Neural progenitor cell (in vitro differentiated cells): Measurements from ENCODE around the gene DBNL. TPM values are rescaled to one million over a fixed set of nuclear protein-coding genes. Genes with fewer than 3 reads are reported as not detected.

Experiments
- DNase-seq: peaks from one replicate; pipeline ENCODE4 v3.0.0-alpha.2; 2016; ENCODE audit warnings: low spot score
- H2AFZ ChIP-seq: fragments of 200-600 bp; sonication (generic); replicated peaks from 2 replicates; pipeline ENCODE4 v1.6.1; 2016; ENCODE audit warnings: antibody characterized with exemption
- H3F3A ChIP-seq: fragments of 200-600 bp; sonication (generic); 2 replicates; pipeline ENCODE4 v1.6.1; 2016; ENCODE audit warnings: antibody characterized with exemption, low read depth
- H3K27ac ChIP-seq: fragments of 200-600 bp; sonication (generic); 2 replicates; pipeline ENCODE4 v1.5.1; 2016; ENCODE audit warnings: mild to moderate bottlenecking
- H3K27me3 ChIP-seq: fragments of 200-600 bp; sonication (generic); 2 replicates; pipeline ENCODE4 v1.6.1; 2016; ENCODE audit warnings: mild to moderate bottlenecking, moderate library complexity
- H3K36me3 ChIP-seq: fragments of 200-600 bp; sonication (generic); 2 replicates; pipeline ENCODE4 v1.5.1; 2016
- H3K4me1 ChIP-seq: fragments of 200-600 bp; sonication (generic); 2 replicates; pipeline ENCODE4 v1.6.1; 2016; ENCODE audit warnings: mixed run types
- H3K4me2 ChIP-seq: fragments of 200-600 bp; sonication (generic); 2 replicates; pipeline ENCODE4 v1.6.1; 2016
- H3K4me3 ChIP-seq: fragments of 200-600 bp; sonication (generic); 2 replicates; pipeline ENCODE4 v1.5.1; 2016
- H3K79me2 ChIP-seq: fragments of 200-600 bp; sonication (generic); 2 replicates; pipeline ENCODE4 v1.6.1; 2016; ENCODE audit warnings: low read depth
- H3K9ac ChIP-seq: fragments of 200-600 bp; sonication (generic); 2 replicates; pipeline ENCODE4 v1.6.1; 2016
- H3K9me3 ChIP-seq: fragments of 200-600 bp; sonication (generic); 2 replicates; pipeline ENCODE4 v1.5.1; 2016; ENCODE audit warnings: low read depth
- H4K20me1 ChIP-seq: fragments of 200-600 bp; sonication (generic); 2 replicates; pipeline ENCODE4 v1.6.1; 2016; ENCODE audit warnings: low read depth
- H3K27ac Mint-ChIP-seq: 3 replicates; pipeline ENCODE4 v1.8.0; 2021; ENCODE audit warnings: mixed read lengths
- H3K27me3 Mint-ChIP-seq: 2 replicates; pipeline ENCODE4 v1.8.0; 2022; ENCODE audit warnings: low read depth, mild to moderate bottlenecking, inconsistent platforms, moderate library complexity, mixed read lengths; ENCODE audit not compliant: insufficient read depth
- H3K36me3 Mint-ChIP-seq: 3 replicates; pipeline ENCODE4 v1.8.0; 2021; ENCODE audit warnings: mixed read lengths
- H3K4me1 Mint-ChIP-seq: 3 replicates; pipeline ENCODE4 v1.8.0; 2021; ENCODE audit warnings: mixed read lengths
- H3K4me3 Mint-ChIP-seq: 3 replicates; pipeline ENCODE4 v1.8.0; 2021; ENCODE audit warnings: mild to moderate bottlenecking, moderate library complexity, mixed read lengths
- H3K9me3 Mint-ChIP-seq: 3 replicates; pipeline ENCODE4 v1.8.0; 2020; ENCODE audit warnings: mixed read lengths
- EZH2 ChIP-seq: fragments of 200-600 bp; sonication (generic); IDR thresholded peaks from 2 replicates; pipeline ENCODE4 v1.6.1; 2017; ENCODE audit warnings: antibody characterized with exemption, mild to moderate bottlenecking, moderate library complexity
- EZH2phosphoT487 ChIP-seq: fragments of 200-600 bp; sonication (generic); IDR thresholded peaks from 2 replicates; pipeline ENCODE4 v1.6.1; 2017; ENCODE audit warnings: antibody characterized with exemption
- total RNA-seq: library from RNA; depleted of rRNA; stranded (reverse); fragments of >200 nt; gene quantifications from 2 replicates; pipeline ENCODE4 v1.2.3, GENCODE V29; 2015; ENCODE audit warnings: low replicate concordance
- TF ChIP-seq, protein P1 (sequence below): fragments of 200-600 bp; sonication (generic); IDR thresholded peaks from 2 replicates; pipeline ENCODE4 v1.5.1; 2017; ENCODE audit warnings: antibody characterized with exemption, mild to moderate bottlenecking

DBNL gene
- total RNA-seq, 1 donor from 2014 or later: 31.4 TPM

DNA sequence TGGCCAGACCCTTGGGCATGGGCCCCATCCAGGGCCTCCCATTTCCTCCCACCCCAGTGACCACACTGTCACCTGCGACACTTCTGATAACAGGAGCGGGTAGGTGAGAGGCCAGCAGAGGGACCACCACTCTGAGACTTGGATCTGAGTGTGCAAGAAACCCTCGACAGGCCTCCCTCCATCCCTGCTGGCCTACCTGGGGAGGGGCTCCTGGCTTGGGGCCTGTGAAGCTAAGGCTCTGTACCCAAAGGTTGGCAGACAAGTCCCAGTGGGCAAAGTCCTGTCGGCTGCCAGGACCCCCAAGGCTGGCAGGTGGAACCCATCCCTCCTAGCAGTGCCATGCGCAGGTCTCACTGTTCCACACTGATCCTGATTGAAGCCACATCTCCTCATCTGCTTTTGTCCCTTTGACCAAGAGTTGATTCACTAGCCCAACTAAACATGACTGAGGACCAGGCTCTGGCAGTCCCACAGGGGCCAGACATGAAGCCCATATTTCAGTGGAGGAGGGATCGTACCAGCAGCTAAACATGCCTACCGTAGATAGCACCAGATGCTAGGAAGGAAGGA is 22.1 kb downstream of the DBNL start:
- Mint-ChIP-seq H3K4me1 (peaks cover 19% of the 10 kb centered on the region), H3K36me3 (no peaks in the 10 kb centered on the region), H3K27me3 (peaks cover 15% of the 10 kb centered on the region), H3K4me3 (peak overlapping the region; percentile 29), H3K9me3 (no peaks in the 10 kb centered on the region), H3K27ac (no peak overlapping the region)
- H3K4me3 ChIP-seq: no peak overlapping the region
- no peaks in the 10 kb centered on the region for H3K79me2 ChIP-seq
- TF ChIP-seq EZH2phosphoT487: no peak
- no peak for TF ChIP-seq EZH2
- TF ChIP-seq, protein P1, sequence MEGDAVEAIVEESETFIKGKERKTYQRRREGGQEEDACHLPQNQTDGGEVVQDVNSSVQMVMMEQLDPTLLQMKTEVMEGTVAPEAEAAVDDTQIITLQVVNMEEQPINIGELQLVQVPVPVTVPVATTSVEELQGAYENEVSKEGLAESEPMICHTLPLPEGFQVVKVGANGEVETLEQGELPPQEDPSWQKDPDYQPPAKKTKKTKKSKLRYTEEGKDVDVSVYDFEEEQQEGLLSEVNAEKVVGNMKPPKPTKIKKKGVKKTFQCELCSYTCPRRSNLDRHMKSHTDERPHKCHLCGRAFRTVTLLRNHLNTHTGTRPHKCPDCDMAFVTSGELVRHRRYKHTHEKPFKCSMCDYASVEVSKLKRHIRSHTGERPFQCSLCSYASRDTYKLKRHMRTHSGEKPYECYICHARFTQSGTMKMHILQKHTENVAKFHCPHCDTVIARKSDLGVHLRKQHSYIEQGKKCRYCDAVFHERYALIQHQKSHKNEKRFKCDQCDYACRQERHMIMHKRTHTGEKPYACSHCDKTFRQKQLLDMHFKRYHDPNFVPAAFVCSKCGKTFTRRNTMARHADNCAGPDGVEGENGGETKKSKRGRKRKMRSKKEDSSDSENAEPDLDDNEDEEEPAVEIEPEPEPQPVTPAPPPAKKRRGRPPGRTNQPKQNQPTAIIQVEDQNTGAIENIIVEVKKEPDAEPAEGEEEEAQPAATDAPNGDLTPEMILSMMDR: no peak
- no peak overlapping the region for H3K27ac ChIP-seq
- peaks cover 15% of the 10 kb centered on the region for H4K20me1 ChIP-seq
- H3F3A ChIP-seq: peaks cover 27% of the 10 kb centered on the region
- H3K9me3 ChIP-seq: no peaks in the 10 kb centered on the region
- H2AFZ ChIP-seq: no peak overlapping the region
- H3K27me3 ChIP-seq: peaks cover 9% of the 10 kb centered on the region
- H3K4me2 ChIP-seq: peak overlapping the region; percentile 78
- H3K9ac ChIP-seq: no peak overlapping the region
- DNase-seq: no peak
- H3K4me1 ChIP-seq: peaks cover 31% of the 10 kb centered on the region
- H3K36me3 ChIP-seq: no peaks in the 10 kb centered on the region

DNA sequence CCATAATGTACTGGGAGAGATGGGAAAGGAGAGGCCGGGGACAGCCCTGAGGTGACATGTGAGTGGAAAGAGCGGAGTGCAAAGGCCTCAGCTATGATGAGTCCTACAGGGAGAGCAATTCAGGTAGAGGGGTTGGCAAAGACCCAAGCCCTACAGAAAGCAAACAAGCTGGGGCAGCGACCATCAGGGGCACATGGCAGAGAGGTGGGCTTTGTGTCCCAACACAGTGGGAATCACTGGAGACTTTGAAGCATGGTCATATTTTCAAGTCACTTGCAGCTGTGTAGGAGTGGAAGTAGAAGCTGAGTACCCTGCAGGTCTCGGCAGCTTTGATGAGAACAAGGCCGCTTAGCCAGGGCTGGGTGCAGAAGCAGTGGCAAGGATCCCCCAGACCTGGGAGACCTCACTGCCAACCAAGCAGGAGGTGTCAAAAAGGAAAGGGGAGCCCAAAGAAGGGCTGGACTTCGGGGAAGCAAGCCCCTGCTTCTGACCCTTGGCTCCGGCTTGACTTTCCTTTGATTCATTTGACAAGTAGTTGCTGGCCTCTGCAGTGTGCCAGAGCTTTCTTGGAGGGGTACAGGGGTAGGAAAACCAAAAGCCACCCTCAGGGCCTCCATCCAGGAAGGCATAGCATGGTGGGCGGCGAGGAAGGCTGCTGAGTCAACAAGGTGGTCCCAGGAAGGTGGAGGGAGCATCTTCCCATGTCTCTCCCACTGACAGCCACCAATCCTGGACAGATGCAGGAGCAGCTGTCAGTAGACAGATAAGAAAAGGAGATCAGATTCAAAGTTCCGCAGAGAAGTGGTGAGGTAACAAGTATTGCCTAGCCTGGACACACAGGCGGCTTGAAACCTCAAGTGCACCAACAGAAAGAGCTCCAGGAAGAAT is 22.8 kb downstream of the DBNL start:
- Mint-ChIP-seq H3K4me1 (peaks cover 21% of the 10 kb centered on the region), H3K36me3 (no peaks in the 10 kb centered on the region), H3K4me3 (peak overlapping the region; percentile 29), H3K27me3 (peaks cover 19% of the 10 kb centered on the region), H3K27ac (no peak overlapping the region), H3K9me3 (no peaks in the 10 kb centered on the region)
- Histone ChIP-seq H3K9me3 (no peaks in the 10 kb centered on the region), H3K4me3 (no peak overlapping the region), H3K27me3 (peaks cover 9% of the 10 kb centered on the region), H3K27ac (no peak overlapping the region), H3K4me1 (peaks cover 31% of the 10 kb centered on the region), H3K79me2 (no peaks in the 10 kb centered on the region), H4K20me1 (peaks cover 15% of the 10 kb centered on the region), H3K9ac (no peak overlapping the region), H2AFZ (no peak overlapping the region), H3K4me2 (no peak overlapping the region), H3K36me3 (no peaks in the 10 kb centered on the region), H3F3A (peaks cover 31% of the 10 kb centered on the region)
- TF ChIP-seq EZH2: no peak
- TF ChIP-seq, protein P1: no peak
- no peak for TF ChIP-seq EZH2phosphoT487
- DNase-seq: no peak

GRCh38 chr7:44068054-44068453 is 23.6 kb downstream of the DBNL start:
- H3K9ac ChIP-seq: no peak overlapping the region
- Mint-ChIP-seq H3K27ac (no peak overlapping the region), H3K27me3 (peaks cover 21% of the 10 kb centered on the region), H3K4me3 (no peak overlapping the region), H3K4me1 (peaks cover 21% of the 10 kb centered on the region), H3K9me3 (no peaks in the 10 kb centered on the region), H3K36me3 (no peaks in the 10 kb centered on the region)
- no peaks in the 10 kb centered on the region for H3K9me3 ChIP-seq
- peaks cover 9% of the 10 kb centered on the region for H3K27me3 ChIP-seq
- H3K4me1 ChIP-seq: peaks cover 31% of the 10 kb centered on the region
- no peak overlapping the region for H3K27ac ChIP-seq
- H3K4me2 ChIP-seq: no peak overlapping the region
- TF ChIP-seq EZH2phosphoT487: no peak
- TF ChIP-seq EZH2: no peak
- TF ChIP-seq, protein P1: no peak
- H2AFZ ChIP-seq: no peak overlapping the region
- no peak for DNase-seq
- H4K20me1 ChIP-seq: peaks cover 15% of the 10 kb centered on the region
- H3K79me2 ChIP-seq: no peaks in the 10 kb centered on the region
- no peak overlapping the region for H3K4me3 ChIP-seq
- H3F3A ChIP-seq: peaks cover 31% of the 10 kb centered on the region
- no peaks in the 10 kb centered on the region for H3K36me3 ChIP-seq
